ENCODE results near the gene AGRN. TPM values are rescaled to one million over a fixed set of nuclear protein-coding genes. Genes with fewer than 3 reads are reported as not detected.
"Not testable (repeated sequence)": the region's sequence is repeated elsewhere in the genome, so short reads cannot be mapped to it uniquely, and the experiment has no call there.

The AGRN gene
- total RNA-seq, 1 donor from 2014 or later, result 34.1 TPM

- no peak overlapping the region for H3K27ac Mint-ChIP-seq
- H3K4me2 ChIP-seq, result peak overlapping the region; percentile 65
- H4K20me1 ChIP-seq (ENCODE audit: low read depth), result no peaks in the 10 kb centered on the region
Observed at GRCh38 chr1:1005774-1006304, 14.1 kb upstream of the AGRN start.

DNA sequence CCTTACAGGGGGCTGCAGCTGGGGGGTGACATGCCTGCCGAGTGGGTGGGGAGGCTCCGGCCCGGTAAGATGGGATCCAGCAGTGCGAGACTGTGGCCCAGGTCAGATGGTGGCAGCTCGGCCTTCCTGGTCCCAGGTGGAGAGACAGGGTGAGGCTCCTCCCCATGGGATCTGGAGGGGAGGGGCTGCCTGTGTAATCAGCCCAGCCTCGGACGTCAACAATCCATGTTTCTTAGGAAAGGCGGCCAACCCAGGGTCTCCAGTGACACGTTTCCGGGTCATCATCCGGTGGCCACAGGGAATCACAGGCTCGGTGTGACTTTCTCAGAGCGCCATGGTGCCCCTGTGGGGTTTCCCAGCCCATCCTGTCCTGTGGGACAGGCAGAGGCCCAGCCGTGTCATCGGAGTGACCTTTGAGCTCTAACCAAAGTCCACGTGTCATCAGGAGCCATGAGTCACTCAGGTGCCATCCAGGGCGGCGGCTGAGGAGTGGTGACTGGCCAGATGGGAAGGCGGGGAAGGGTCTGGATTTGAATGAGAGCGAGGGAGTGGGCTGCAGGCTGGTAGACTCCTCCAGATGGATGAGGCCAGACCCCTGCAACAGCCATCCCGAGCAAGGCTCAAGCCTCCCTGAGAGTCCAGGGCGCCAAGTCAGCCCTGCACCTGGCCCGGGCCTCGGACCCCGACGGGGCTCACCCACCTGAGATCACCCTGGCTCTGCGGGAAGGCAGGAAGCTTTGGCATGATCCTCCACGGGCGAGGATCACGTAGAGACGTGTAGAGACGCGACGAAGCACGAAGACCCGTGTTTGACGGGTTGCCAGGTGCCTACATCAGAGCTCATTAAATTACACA is 13.4 kb upstream of the AGRN start:
- no peaks in the 10 kb centered on the region for H4K20me1 ChIP-seq (ENCODE audit: low read depth)
- peaks cover 26% of the 10 kb centered on the region for H3K4me1 ChIP-seq
- no peaks in the 10 kb centered on the region for H3K9me3 ChIP-seq (ENCODE audit: low read depth)
- H3K36me3 Mint-ChIP-seq, result peaks cover 2% of the 10 kb centered on the region
- H3K9ac ChIP-seq, result no peak overlapping the region
- H3K27me3 ChIP-seq, result peaks cover 21% of the 10 kb centered on the region
- no peak overlapping the region for H2AFZ ChIP-seq (replicated peaks)
- H3K4me2 ChIP-seq, result no peak overlapping the region
- TF ChIP-seq EZH2 (IDR thresholded peaks at IDR 0.05), result no peak
- TF ChIP-seq CTCF (IDR thresholded peaks at IDR 0.05), result no peak
- no peak for TF ChIP-seq EZH2phosphoT487 (IDR thresholded peaks at IDR 0.05)
- H3K4me3 ChIP-seq, result no peak overlapping the region
- no peaks in the 10 kb centered on the region for H3K36me3 ChIP-seq
- H3K27ac Mint-ChIP-seq, result no peak overlapping the region
- no peak overlapping the region for H3K27ac ChIP-seq
- no peak for DNase-seq (ENCODE audit: low spot score)
- peaks cover 7% of the 10 kb centered on the region for H3F3A ChIP-seq (ENCODE audit: low read depth)
- H3K79me2 ChIP-seq (ENCODE audit: low read depth), result no peaks in the 10 kb centered on the region
- H3K4me3 Mint-ChIP-seq, result no peak overlapping the region
- H3K4me1 Mint-ChIP-seq, result peaks cover 23% of the 10 kb centered on the region
- no peaks in the 10 kb centered on the region for H3K9me3 Mint-ChIP-seq
- peaks cover 5% of the 10 kb centered on the region for H3K27me3 Mint-ChIP-seq (ENCODE audit: insufficient read depth, low read depth)

More at GRCh38 chr1:1005774-1006304, 14.1 kb upstream of the AGRN start:
- peaks cover 23% of the 10 kb centered on the region for H3K4me1 Mint-ChIP-seq
- Histone ChIP-seq H3K27ac (no peak overlapping the region), H3K79me2 (ENCODE audit: low read depth) (no peaks in the 10 kb centered on the region), H2AFZ (replicated peaks) (no peak overlapping the region), H3K36me3 (no peaks in the 10 kb centered on the region), H3K9me3 (ENCODE audit: low read depth) (no peaks in the 10 kb centered on the region), H3K9ac (no peak overlapping the region), H3F3A (ENCODE audit: low read depth) (peaks cover 11% of the 10 kb centered on the region), H3K4me3 (no peak overlapping the region), H3K27me3 (peaks cover 28% of the 10 kb centered on the region), H3K4me1 (peaks cover 26% of the 10 kb centered on the region)
- no peak for DNase-seq (ENCODE audit: low spot score)
- no peaks in the 10 kb centered on the region for H3K9me3 Mint-ChIP-seq
- H3K4me3 Mint-ChIP-seq, result no peak overlapping the region
- TF ChIP-seq EZH2 (IDR thresholded peaks at IDR 0.05) (no peak), EZH2phosphoT487 (IDR thresholded peaks at IDR 0.05) (no peak), CTCF (IDR thresholded peaks at IDR 0.05) (no peak)
- H3K36me3 Mint-ChIP-seq, result peaks cover 2% of the 10 kb centered on the region
- peaks cover 8% of the 10 kb centered on the region for H3K27me3 Mint-ChIP-seq (ENCODE audit: insufficient read depth, low read depth)

- H3K4me3 Mint-ChIP-seq; H3K9me3 ChIP-seq (ENCODE audit: low read depth); H3K4me2 ChIP-seq; H3K79me2 ChIP-seq (ENCODE audit: low read depth); H3K36me3 ChIP-seq; H3K27ac Mint-ChIP-seq; H3K36me3 Mint-ChIP-seq; DNase-seq (ENCODE audit: low spot score); H3K9me3 Mint-ChIP-seq; H3K4me3 ChIP-seq; H3K27ac ChIP-seq; H4K20me1 ChIP-seq (ENCODE audit: low read depth); H3K27me3 ChIP-seq; H3K9ac ChIP-seq; H2AFZ ChIP-seq (replicated peaks); H3K27me3 Mint-ChIP-seq (ENCODE audit: insufficient read depth, low read depth): not testable (repeated sequence)
- peaks cover 31% of the 10 kb centered on the region for H3K4me1 Mint-ChIP-seq
- H3F3A ChIP-seq (ENCODE audit: low read depth), result peaks cover 24% of the 10 kb centered on the region
- peaks cover 32% of the 10 kb centered on the region for H3K4me1 ChIP-seq
Observed at GRCh38 chr1:1010131-1010530, 9.8 kb upstream of the AGRN start.

DNA sequence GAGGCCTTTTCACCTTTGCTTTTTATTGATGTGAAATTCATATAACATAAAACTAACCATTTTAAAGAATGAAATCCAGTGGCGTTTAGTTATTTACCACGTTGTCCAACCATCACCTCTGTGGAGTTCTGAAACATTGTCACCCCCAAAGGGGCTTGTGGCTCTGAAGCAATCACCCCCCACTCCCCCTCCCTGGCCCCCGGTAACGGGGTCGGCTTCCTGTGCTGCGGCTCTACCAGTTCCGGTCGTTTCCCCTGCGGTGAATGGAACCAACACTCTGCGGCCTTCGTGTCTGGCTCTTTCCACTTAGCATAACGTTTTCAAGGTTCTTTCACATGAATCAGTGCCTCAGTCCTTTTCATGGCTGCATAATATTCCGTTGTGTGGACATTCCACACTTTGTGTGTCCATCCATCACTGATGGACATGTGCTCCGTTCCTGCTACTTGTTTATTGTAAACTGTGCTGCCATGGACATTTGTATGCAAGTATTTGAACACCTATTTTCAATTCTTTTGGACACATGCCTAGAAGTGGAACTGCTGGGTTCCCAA is 8.4 kb upstream of the AGRN start:
- Histone ChIP-seq H3K9me3 (ENCODE audit: low read depth) (no peaks in the 10 kb centered on the region), H3K36me3 (no peaks in the 10 kb centered on the region), H3K27ac (no peak overlapping the region), H2AFZ (replicated peaks) (no peak overlapping the region), H3K9ac (no peak overlapping the region), H3K4me1 (peaks cover 23% of the 10 kb centered on the region), H3K4me2 (no peak overlapping the region), H3K4me3 (no peak overlapping the region), H3K79me2 (ENCODE audit: low read depth) (no peaks in the 10 kb centered on the region), H4K20me1 (ENCODE audit: low read depth) (no peaks in the 10 kb centered on the region), H3F3A (ENCODE audit: low read depth) (peaks cover 24% of the 10 kb centered on the region), H3K27me3 (no peaks in the 10 kb centered on the region)
- no peak overlapping the region for H3K4me3 Mint-ChIP-seq
- DNase-seq (ENCODE audit: low spot score), result no peak
- H3K27ac Mint-ChIP-seq, result no peak overlapping the region
- peaks cover 2% of the 10 kb centered on the region for H3K36me3 Mint-ChIP-seq
- peaks cover 4% of the 10 kb centered on the region for H3K27me3 Mint-ChIP-seq (ENCODE audit: insufficient read depth, low read depth)
- TF ChIP-seq EZH2phosphoT487 (IDR thresholded peaks at IDR 0.05) (no peak), CTCF (IDR thresholded peaks at IDR 0.05) (no peak), EZH2 (IDR thresholded peaks at IDR 0.05) (no peak)
- no peaks in the 10 kb centered on the region for H3K9me3 Mint-ChIP-seq
- peaks cover 22% of the 10 kb centered on the region for H3K4me1 Mint-ChIP-seq

DNA sequence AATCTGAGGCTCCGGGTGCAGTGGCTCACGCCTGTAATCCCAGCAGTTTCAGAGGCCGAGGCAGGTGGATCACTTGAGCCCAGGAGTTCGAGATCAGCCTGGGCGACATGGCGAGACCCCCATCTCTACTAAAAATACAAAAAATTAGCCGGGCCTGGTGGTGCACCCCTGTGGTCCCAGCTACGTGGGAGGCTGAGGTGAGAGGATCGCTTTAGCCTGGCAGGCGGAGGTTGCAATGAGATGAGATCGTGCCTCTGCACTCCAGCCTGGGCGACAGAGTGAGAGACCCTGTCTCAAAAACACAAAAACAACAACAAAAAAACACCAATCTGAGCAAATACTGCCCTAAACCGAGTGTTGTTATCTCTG is 7.2 kb upstream of the AGRN start:
- not testable (repeated sequence) for H3K9me3 Mint-ChIP-seq; H4K20me1 ChIP-seq (ENCODE audit: low read depth); H3K27ac Mint-ChIP-seq; H3K79me2 ChIP-seq (ENCODE audit: low read depth); H3K36me3 ChIP-seq; H3K36me3 Mint-ChIP-seq; H3K27ac ChIP-seq; H3K27me3 Mint-ChIP-seq (ENCODE audit: insufficient read depth, low read depth); H3K9me3 ChIP-seq (ENCODE audit: low read depth); H3K27me3 ChIP-seq; DNase-seq (ENCODE audit: low spot score)
- H3K4me3 Mint-ChIP-seq, result peak overlapping the region; percentile 89
- peak overlapping the region; percentile 84 for H2AFZ ChIP-seq (replicated peaks)
- H3K4me3 ChIP-seq, result peak overlapping the region; percentile 48
- H3F3A ChIP-seq (ENCODE audit: low read depth), result peaks cover 27% of the 10 kb centered on the region
- peaks cover 26% of the 10 kb centered on the region for H3K4me1 Mint-ChIP-seq
- peak overlapping the region; percentile 32 for H3K9ac ChIP-seq
- H3K4me1 ChIP-seq, result peaks cover 23% of the 10 kb centered on the region
- H3K4me2 ChIP-seq, result peak overlapping the region; percentile 92
